Natural killer cell (primary cell): ENCODE measurements around the gene NOTUM. TPM values are rescaled to one million over a fixed set of nuclear protein-coding genes. Genes with fewer than 3 reads are reported as not detected.

ENCODE experiments used
- ATAC-seq, 3 donors: fragments of 150-1000 bp in 2 of 3; fragments of 200-7000 bp in 1 of 3; cut with Tn5 transposase; 1 replicate in 1 of 3; 2 replicates in 2 of 3; pipeline ENCODE4 v1.10.0; 2021; ENCODE audit warnings: mild to moderate bottlenecking in 2 of 3, moderate library complexity in 2 of 3
- DNase-seq, 2 donors: peaks; one replicate each; pipeline versions ENCODE4 v3.0.0 to v3.0.0-alpha.2; 2013 to 2021; ENCODE audit warnings: mixed read lengths in 1 of 2
- H3K27ac ChIP-seq: one replicate; pipeline ENCODE4 v1.5.1; 2013; ENCODE audit warnings: mild to moderate bottlenecking, low read length
- H3K27me3 ChIP-seq: one replicate; pipeline ENCODE4 v1.6.1; 2013; ENCODE audit warnings: low read length; ENCODE audit not compliant: control insufficient read depth, insufficient read depth
- H3K36me3 ChIP-seq: one replicate; pipeline ENCODE4 v1.6.1; 2013; ENCODE audit warnings: low read length; ENCODE audit not compliant: control insufficient read depth, insufficient read depth
- H3K4me1 ChIP-seq: one replicate; pipeline ENCODE4 v1.6.1; 2013; ENCODE audit warnings: low read length; ENCODE audit not compliant: control insufficient read depth, insufficient read depth
- H3K4me3 ChIP-seq: one replicate; pipeline ENCODE4 v1.5.1; 2013; ENCODE audit warnings: low read length
- H3K9me3 ChIP-seq: one replicate; pipeline ENCODE4 v1.6.1; 2013; ENCODE audit warnings: low read length; ENCODE audit not compliant: control insufficient read depth, insufficient read depth
- H3K27ac Mint-ChIP-seq, 2 donors: one replicate each; pipeline ENCODE4 v1.8.0; 2022; ENCODE audit warnings: mild to moderate bottlenecking in 2 of 2, mixed read lengths in 2 of 2, moderate library complexity in 1 of 2
- H3K27me3 Mint-ChIP-seq, 2 donors: one replicate each; pipeline ENCODE4 v1.8.0; 2022; ENCODE audit warnings: low read depth in 2 of 2, mixed read lengths in 2 of 2
- H3K36me3 Mint-ChIP-seq: one replicate; pipeline ENCODE4 v1.8.0; 2022; ENCODE audit warnings: mixed read lengths
- H3K4me1 Mint-ChIP-seq, 2 donors: one replicate each; pipeline ENCODE4 v1.8.0; 2022; ENCODE audit warnings: mixed read lengths in 2 of 2
- H3K4me3 Mint-ChIP-seq: one replicate; pipeline ENCODE4 v1.8.0; 2022; ENCODE audit warnings: mild to moderate bottlenecking, moderate library complexity, mixed read lengths
- H3K9me3 Mint-ChIP-seq, 2 donors: one replicate each; pipeline ENCODE4 v1.8.0; 2022; ENCODE audit warnings: mixed read lengths in 2 of 2
- CTCF ChIP-seq: fragments of 200-600 bp; IDR thresholded peaks from one replicate; pipeline ENCODE4 v1.8.0; 2022; ENCODE audit warnings: antibody characterized with exemption
- WGBS: methylation state at CpG from one replicate; pipeline ENCODE4 v1.1.7; 2013; ENCODE audit warnings: missing lambda C conversion rate; ENCODE audit not compliant: insufficient coverage; 5-methylcytosine and 5-hydroxymethylcytosine counted together
- intact Hi-C: fragments of 100-400 bp; cut with micrococcal nuclease; formaldehyde crosslinking; loops from one replicate; pipeline ENCODE4 v1.14.2; 2022
- total RNA-seq, 4 donors: library from RNA; stranded (reverse); fragments of 120-200 nt in 1 of 4; gene quantifications; one replicate each; pipeline versions ENCODE4 v1.2.3 to v1.2.4, GENCODE V29; 2013 to 2022

NOTUM gene
- total RNA-seq, 3 donors from 2014 or later (not counting 1 experiment from before 2014, with no cell fraction given) = not detected

GRCh38 chr17:81934098-81934757 lies 26.8 kb downstream of the NOTUM start:
- no peak overlapping the region for H3K27ac ChIP-seq
- no peak for TF ChIP-seq CTCF
- Mint-ChIP-seq H3K27me3 (peaks cover 0 to 16% of the 10 kb centered on the region in 2 donors), H3K9me3 (no peaks in the 10 kb centered on the region), H3K4me3 (no peak overlapping the region), H3K27ac (no peak overlapping the region), H3K36me3 (no peaks in the 10 kb centered on the region), H3K4me1 (peaks cover 0 to 7% of the 10 kb centered on the region in 2 donors)
- intact Hi-C loops = no loop called here
- no peaks in the 10 kb centered on the region for H3K9me3 ChIP-seq
- ATAC-seq (no peak), DNase-seq (no peak)
- 90% methylated on average over 23 of the region's 23 CpGs for WGBS
- no peaks in the 10 kb centered on the region for H3K36me3 ChIP-seq
- no peak overlapping the region for H3K4me3 ChIP-seq
- peaks cover 12% of the 10 kb centered on the region for H3K4me1 ChIP-seq
- H3K27me3 ChIP-seq = peaks cover 7% of the 10 kb centered on the region

- H3K27me3 ChIP-seq = peaks cover 14% of the 10 kb centered on the region
- TF ChIP-seq CTCF = no peak
Observed at GRCh38 chr17:81933178-81933699, 27.7 kb downstream of the NOTUM start.

GRCh38 chr17:81932333-81932983 lies 28.5 kb downstream of the NOTUM start:
- Histone ChIP-seq H3K9me3 (no peaks in the 10 kb centered on the region), H3K4me1 (peaks cover 18% of the 10 kb centered on the region), H3K27me3 (peaks cover 13% of the 10 kb centered on the region), H3K4me3 (no peak overlapping the region), H3K36me3 (no peaks in the 10 kb centered on the region), H3K27ac (no peak overlapping the region)
- no peaks in the 10 kb centered on the region for H3K36me3 Mint-ChIP-seq
- intact Hi-C loops = no loop called here
- DNase-seq (no peak), ATAC-seq (no peak)
- H3K27ac Mint-ChIP-seq = no peak overlapping the region
- H3K9me3 Mint-ChIP-seq = no peaks in the 10 kb centered on the region
- TF ChIP-seq CTCF = no peak
- H3K27me3 Mint-ChIP-seq = peaks cover 0 to 19% of the 10 kb centered on the region in 2 donors
- no peak overlapping the region for H3K4me3 Mint-ChIP-seq
- peaks cover 0 to 2% of the 10 kb centered on the region in 2 donors for H3K4me1 Mint-ChIP-seq
- 94% methylated on average over 9 of the region's 9 CpGs for WGBS

More at GRCh38 chr17:81933178-81933699, 27.7 kb downstream of the NOTUM start:
- H3K36me3 ChIP-seq = no peaks in the 10 kb centered on the region
- H3K9me3 Mint-ChIP-seq = no peaks in the 10 kb centered on the region
- ATAC-seq (no peak), DNase-seq (no peak)
- no peak overlapping the region for H3K27ac Mint-ChIP-seq
- H3K27me3 Mint-ChIP-seq = peaks cover 0 to 19% of the 10 kb centered on the region in 2 donors
- H3K27ac ChIP-seq = no peak overlapping the region
- no peaks in the 10 kb centered on the region for H3K9me3 ChIP-seq
- H3K4me3 ChIP-seq = no peak overlapping the region
- H3K4me3 Mint-ChIP-seq = no peak overlapping the region
- H3K4me1 ChIP-seq = peaks cover 19% of the 10 kb centered on the region
- intact Hi-C loops = no loop called here
- no peaks in the 10 kb centered on the region for H3K36me3 Mint-ChIP-seq
- peaks cover 0 to 7% of the 10 kb centered on the region in 2 donors for H3K4me1 Mint-ChIP-seq
- 66% methylated on average over 14 of the region's 14 CpGs for WGBS
